Muscle of leg (tissue), 11 donors: Measurements from ENCODE around the gene SNTA1. TPM values are rescaled to one million over a fixed set of nuclear protein-coding genes. Genes with fewer than 3 reads are reported as not detected.

ENCODE experiments used
- DNase-seq: peaks from one replicate; pipeline ENCODE4 v3.0.0; 2013
- H3K27ac ChIP-seq: one replicate; pipeline ENCODE4 v1.5.1; 2013; ENCODE audit warnings: mild to moderate bottlenecking, low read length, control low read depth
- H3K27me3 ChIP-seq: one replicate; pipeline ENCODE4 v1.6.1; 2013; ENCODE audit warnings: low read length; ENCODE audit not compliant: control insufficient read depth, insufficient read depth
- H3K36me3 ChIP-seq: one replicate; pipeline ENCODE4 v1.6.1; 2013; ENCODE audit warnings: low read length; ENCODE audit not compliant: control insufficient read depth, insufficient read depth
- H3K4me1 ChIP-seq: one replicate; pipeline ENCODE4 v1.6.1; 2013; ENCODE audit warnings: low read length; ENCODE audit not compliant: control insufficient read depth, insufficient read depth
- H3K4me3 ChIP-seq: one replicate; pipeline ENCODE4 v1.5.1; 2013; ENCODE audit warnings: low read length, control low read depth
- H3K9me3 ChIP-seq: replicated peaks from 2 replicates; pipeline ENCODE4 v1.6.1; 2013; ENCODE audit warnings: low read depth, low read length; ENCODE audit not compliant: control insufficient read depth
- WGBS: methylation state at CpG from one replicate; pipeline ENCODE4 v1.1.5; 2013; ENCODE audit warnings: missing lambda C conversion rate; ENCODE audit not compliant: insufficient coverage; 5-methylcytosine and 5-hydroxymethylcytosine counted together
- polyA plus RNA-seq, 8 donors: library from polyadenylated mRNA; unstranded; fragments of 120-200 nt; gene quantifications; one replicate each; pipeline versions ENCODE4 v1.2.1 to v1.2.3, GENCODE V29; 2013; ENCODE audit warnings: inconsistent platforms in 1 of 8, low replicate concordance in 1 of 8; ENCODE audit not compliant: insufficient read length in 8 of 8, insufficient read depth in 1 of 8
- total RNA-seq: library from RNA; stranded (reverse); fragments of 120-200 nt; gene quantifications from one replicate; pipeline ENCODE4 v1.2.4, GENCODE V29; 2013

SNTA1 gene
- total and polyA plus RNA-seq, 9 donors = 20.9 to 42.4 (median 31.7) TPM

DNA sequence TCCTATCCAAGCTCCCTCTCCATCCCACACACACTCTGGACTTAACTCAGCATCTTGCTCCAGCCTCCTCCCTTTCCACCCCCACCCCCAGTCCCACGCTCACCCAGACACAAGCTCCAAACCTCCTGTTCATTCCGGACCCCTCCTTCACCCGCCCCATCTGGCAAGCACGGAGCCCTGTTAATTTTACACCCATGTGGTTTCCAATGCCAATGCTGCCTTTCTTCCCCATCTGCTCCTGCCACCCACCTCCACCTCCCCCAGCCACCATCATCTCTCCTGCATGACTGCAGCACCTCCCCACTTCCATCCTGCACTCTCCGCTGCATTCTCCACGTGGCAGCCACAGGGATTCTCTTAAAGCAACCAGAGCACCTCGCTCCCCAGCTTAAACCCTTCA lies 32.3 kb downstream of the SNTA1 start:
- WGBS = 70% methylated on average over 7 of the region's 7 CpGs
- Histone ChIP-seq H3K27me3 (no peaks in the 10 kb centered on the region), H3K36me3 (peaks cover 53% of the 10 kb centered on the region), H3K4me3 (no peak overlapping the region), H3K4me1 (no peaks in the 10 kb centered on the region), H3K9me3 (no peaks in the 10 kb centered on the region), H3K27ac (no peak overlapping the region)
- no peak for DNase-seq

DNA sequence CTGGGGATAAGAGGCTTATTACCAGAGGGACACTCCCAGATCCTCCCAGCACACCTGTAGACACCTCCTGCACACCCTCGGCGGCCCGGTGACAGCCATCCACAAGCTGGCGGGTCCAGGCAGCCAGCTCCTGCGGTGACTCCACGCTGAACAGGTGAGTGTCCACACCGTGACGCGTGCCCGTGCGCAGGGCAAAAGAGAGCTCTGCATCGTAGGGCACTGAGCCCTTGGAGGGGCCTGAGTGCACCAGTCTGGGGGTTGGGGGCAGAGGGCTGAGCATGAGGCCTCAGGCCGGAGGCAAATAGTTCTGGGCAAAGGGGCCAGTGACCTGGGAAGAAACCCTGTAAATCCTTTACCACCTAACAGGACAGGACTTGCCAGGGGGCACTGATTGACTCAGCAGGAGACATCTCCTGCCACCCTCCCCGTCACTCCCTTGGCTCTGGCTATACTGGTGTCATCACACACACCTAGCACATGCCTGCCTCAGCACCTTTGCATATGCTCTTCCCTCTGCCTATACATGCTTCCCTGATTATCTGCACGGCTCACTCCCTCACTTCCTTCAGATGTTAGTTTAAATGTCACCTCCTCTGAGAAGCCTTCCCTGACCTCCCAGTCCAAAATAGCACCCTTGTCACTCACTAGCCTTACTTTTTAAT lies 33.4 kb downstream of the SNTA1 start:
- H3K4me1 ChIP-seq = no peaks in the 10 kb centered on the region
- H3K4me3 ChIP-seq = no peak overlapping the region
- no peaks in the 10 kb centered on the region for H3K9me3 ChIP-seq
- H3K36me3 ChIP-seq = peaks cover 50% of the 10 kb centered on the region
- 92% methylated on average over 14 of the region's 15 CpGs for WGBS
- H3K27me3 ChIP-seq = no peaks in the 10 kb centered on the region
- DNase-seq = no peak
- H3K27ac ChIP-seq = no peak overlapping the region

DNA sequence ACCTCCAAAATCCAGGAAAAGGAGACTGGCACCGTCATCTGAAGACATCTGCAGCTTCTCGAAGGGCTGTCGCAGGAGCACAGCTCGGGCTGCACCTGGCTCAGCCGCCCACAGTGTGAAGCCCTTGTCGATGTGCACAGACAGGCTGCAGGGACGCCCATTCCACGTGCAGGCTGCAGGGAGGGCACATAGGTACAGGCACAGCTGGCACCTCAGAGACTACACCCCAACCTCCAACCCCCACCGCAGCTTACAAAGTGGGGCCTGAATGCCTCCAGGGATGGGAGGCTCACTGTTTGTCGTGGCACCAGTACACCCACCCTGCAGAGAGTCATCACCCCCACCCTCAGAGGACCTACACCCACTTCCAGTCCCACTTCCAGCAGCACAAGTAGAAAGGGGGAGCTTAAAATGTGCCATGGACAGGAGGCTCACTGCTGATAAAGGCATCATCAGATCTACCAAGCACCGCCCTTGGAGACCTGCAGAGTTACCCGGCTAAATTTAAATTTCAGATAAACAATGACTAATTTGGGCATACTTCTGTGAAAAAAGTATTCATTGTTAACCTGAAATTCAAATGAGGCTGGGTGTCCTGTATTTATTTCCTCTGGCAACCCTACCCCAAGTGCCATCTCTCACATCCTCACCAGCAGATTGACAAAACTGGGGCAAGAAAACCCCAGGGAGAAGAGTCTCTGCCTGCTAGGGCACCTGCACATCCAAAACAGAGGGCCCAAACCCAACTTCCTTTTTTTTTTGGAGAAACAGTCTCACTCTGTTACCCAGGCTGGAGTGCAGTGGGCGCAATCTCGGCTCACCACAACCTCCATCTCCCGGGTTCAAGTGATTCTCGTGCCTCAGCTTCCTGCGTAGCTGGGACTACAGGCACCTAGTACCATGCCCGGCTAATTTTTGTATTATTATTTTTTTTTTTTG lies 34.6 kb downstream of the SNTA1 start:
- 78% methylated on average over 9 of the region's 18 CpGs for WGBS
- H3K9me3 ChIP-seq = no peaks in the 10 kb centered on the region
- no peak for DNase-seq
- no peaks in the 10 kb centered on the region for H3K27me3 ChIP-seq
- no peaks in the 10 kb centered on the region for H3K4me1 ChIP-seq
- peaks cover 54% of the 10 kb centered on the region for H3K36me3 ChIP-seq
- no peak overlapping the region for H3K27ac ChIP-seq
- H3K4me3 ChIP-seq = no peak overlapping the region

DNA sequence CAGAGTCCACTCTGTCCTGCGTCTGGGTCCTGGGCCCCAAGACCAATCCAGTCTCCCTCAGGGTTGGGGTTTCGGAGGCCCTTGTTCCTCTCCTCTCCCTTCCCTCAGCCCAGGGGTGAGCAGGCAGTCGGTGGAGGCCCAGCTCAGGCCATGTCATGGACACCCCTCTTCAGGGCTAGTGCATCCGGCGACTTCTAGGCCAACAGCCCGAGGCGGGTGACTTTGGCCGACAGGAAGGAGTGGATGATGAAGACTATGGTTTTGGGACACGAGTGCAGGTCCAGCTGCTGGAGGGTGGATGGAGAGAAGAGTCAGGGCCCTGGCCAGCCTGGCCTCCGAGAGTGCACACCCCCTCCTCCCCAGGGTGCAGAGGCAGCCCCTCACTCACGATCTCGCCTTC lies 35.2 kb downstream of the SNTA1 start:
- Histone ChIP-seq H3K27me3 (no peaks in the 10 kb centered on the region), H3K4me1 (no peaks in the 10 kb centered on the region), H3K4me3 (no peak overlapping the region), H3K27ac (no peak overlapping the region), H3K36me3 (peaks cover 54% of the 10 kb centered on the region), H3K9me3 (no peaks in the 10 kb centered on the region)
- no peak for DNase-seq
- WGBS = 75% methylated on average over 4 of the region's 12 CpGs

DNA sequence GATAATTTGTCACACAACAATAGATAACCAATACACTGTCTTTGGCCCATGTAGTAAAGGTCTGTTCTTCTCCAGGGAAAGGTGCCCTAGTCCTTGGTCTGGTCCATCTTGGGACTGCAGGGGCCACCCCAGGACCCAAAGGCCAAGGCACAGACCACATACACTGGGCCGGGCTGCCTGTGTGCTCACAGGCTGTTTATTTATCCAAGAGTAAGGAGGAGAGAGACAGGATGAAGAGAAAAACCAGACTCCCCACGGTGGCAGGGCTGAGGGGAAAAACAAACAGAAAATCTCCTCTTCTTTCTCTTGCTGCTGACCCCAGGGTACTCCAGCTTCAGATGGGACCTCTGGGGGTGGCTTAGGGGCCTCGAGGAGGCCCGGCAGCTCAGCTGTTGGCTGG lies 35.8 kb downstream of the SNTA1 start:
- no peak for DNase-seq
- Histone ChIP-seq H3K27me3 (no peaks in the 10 kb centered on the region), H3K27ac (no peak overlapping the region), H3K9me3 (no peaks in the 10 kb centered on the region), H3K4me1 (no peaks in the 10 kb centered on the region), H3K4me3 (no peak overlapping the region), H3K36me3 (peaks cover 53% of the 10 kb centered on the region)
- WGBS = 42% methylated on average over 2 of the region's 4 CpGs

DNA sequence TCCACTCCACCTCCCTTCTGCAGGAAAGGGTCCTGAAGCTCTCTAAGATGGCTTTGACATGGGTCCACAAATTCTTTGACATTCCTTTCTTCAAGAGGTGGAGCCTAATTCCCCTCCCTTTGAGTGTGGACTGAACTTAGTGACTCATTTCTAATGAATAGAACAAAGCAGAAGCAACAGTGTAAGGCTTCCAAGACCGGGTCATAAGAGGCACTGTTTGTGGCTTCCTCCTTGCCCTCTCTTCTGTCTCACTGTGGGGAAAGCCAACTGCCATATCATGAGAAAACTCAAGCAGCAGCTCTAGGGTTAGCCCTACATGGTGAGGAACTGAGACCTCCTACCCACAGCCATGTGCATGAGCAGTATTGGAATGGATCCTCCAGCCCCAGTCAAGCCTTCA lies 36.3 kb downstream of the SNTA1 start:
- Histone ChIP-seq H3K9me3 (no peaks in the 10 kb centered on the region), H3K36me3 (peaks cover 48% of the 10 kb centered on the region), H3K27ac (no peak overlapping the region), H3K4me3 (no peak overlapping the region), H3K4me1 (peaks cover 2% of the 10 kb centered on the region), H3K27me3 (no peaks in the 10 kb centered on the region)
- WGBS = 67% methylated on average over 1 of the region's 1 CpG
- no peak for DNase-seq

DNA sequence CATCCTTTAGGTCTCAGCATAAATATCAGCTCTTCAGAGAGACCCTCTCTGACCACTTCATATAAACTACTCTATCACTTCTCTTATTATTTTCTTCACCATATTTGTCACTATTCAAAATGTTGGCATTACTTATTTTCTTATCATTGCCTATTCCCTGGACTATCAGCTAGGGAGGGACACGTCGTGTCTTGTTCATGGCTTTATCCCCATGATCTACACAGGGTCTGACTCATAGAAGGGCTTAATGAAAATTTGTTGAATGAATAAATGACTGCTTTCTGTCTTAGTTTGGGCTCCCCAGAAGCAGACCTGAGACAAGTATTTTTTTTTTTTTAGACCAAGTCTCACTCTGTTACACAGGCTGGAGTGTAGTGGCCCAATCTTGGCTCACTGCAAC lies 39.3 kb downstream of the SNTA1 start:
- H3K4me1 ChIP-seq = peaks cover 18% of the 10 kb centered on the region
- no CpG with 5 or more reads among the region's 2 CpGs for WGBS
- no peaks in the 10 kb centered on the region for H3K9me3 ChIP-seq
- no peak overlapping the region for H3K27ac ChIP-seq
- no peaks in the 10 kb centered on the region for H3K27me3 ChIP-seq
- H3K36me3 ChIP-seq = peaks cover 22% of the 10 kb centered on the region
- DNase-seq = no peak
- no peak overlapping the region for H3K4me3 ChIP-seq

DNA sequence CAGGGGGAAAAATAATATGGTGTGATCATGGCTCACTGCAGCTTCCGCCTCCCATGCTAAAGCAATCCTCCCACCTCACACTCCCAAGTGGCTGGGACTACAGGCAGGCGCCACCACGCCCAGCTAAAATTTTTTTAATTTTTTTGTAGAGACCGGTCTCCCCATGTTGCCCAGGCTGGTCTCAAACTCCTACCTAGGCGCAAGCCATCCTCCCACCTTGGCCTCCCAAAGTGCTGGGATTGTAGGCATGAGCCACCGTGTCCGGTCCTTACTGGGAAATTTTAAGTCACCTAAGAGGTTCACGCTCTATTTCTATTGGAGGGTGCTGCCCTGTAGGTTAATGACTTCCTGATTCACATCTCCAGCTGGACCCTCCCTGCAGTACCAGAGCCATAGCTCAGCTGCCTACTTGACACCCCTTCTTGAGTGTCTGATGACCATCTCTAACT lies 41.6 kb downstream of the SNTA1 start:
- Histone ChIP-seq H3K9me3 (no peaks in the 10 kb centered on the region), H3K27ac (no peak overlapping the region), H3K4me1 (peaks cover 18% of the 10 kb centered on the region), H3K4me3 (peak overlapping the region; percentile 87), H3K36me3 (peaks cover 8% of the 10 kb centered on the region), H3K27me3 (no peaks in the 10 kb centered on the region)
- WGBS = no CpG with 5 or more reads among the region's 8 CpGs
- DNase-seq = no peak

DNA sequence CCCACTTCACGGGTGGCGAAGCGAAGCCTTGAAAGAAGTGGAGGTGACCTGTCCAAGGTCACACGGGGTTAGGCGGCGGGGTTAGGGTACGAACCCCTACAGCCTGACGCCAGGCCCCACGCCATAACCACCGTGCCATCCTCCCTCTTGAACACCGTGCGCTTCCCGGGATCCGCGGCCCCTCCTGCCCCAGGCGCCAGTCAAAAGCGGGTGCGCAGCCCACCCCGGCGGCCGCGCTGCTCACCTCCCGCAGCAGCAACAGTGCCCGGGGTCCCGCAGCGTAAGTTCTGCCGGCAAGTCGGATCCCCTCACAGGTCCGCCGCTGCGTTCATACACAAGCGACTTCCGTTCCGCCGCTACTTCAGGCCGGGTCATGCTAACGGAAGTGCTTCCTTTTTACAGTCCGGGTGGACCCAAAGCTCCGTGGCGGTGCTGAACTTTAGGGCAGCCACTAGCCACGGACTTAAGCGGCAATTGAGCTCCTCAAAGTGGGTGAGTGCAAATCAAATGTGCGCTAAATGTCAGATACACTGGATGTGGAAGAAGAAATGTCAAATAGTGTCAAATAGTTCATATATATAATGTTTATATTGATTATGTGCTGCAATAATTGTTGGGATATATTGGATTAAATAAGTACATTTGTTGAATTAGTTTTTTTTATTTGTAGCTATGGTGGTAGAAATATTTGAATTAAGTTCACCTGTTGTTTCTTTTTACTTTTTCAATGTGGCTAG lies 42.2 kb downstream of the SNTA1 start, which contains the start of gene CDK5RAP1:
Gene CDK5RAP1 (minus strand): TSS at position 336 of the 737 bp plus-strand sequence. CDS start 4,455 bp downstream, outside the sequence.
- under 1% methylated on average over 38 of the region's 43 CpGs for WGBS
- Histone ChIP-seq H3K4me1 (peaks cover 18% of the 10 kb centered on the region), H3K9me3 (no peaks in the 10 kb centered on the region), H3K36me3 (peaks cover 14% of the 10 kb centered on the region), H3K4me3 (peak within 1 kb of the TSS; percentile 87), H3K27ac (peak within 1 kb of the TSS; percentile 47), H3K27me3 (no peaks in the 10 kb centered on the region)
- DNase-seq = peak; percentile 96

DNA sequence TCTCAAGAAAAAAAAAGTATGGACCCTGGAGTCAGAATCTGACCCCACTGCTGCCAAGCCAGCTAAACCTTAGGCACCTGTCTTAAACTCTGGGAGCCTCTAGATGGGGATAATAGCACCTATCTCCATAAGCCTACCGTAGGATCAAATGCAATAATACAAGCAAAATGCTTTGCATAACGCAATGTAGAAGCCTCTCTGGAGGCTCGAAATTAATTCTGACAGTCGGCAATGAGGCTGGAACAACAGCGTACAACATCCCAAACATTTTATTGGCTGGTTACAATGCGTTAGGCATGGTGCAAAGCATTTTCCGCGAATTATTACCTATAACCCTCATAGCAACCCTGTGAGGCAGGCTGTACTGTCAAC lies 42.8 kb downstream of the SNTA1 start:
- no peak for DNase-seq
- H3K36me3 ChIP-seq = peaks cover 14% of the 10 kb centered on the region
- H3K4me1 ChIP-seq = peaks cover 18% of the 10 kb centered on the region
- H3K9me3 ChIP-seq = no peaks in the 10 kb centered on the region
- peak overlapping the region; percentile 87 for H3K4me3 ChIP-seq
- H3K27me3 ChIP-seq = no peaks in the 10 kb centered on the region
- WGBS = no CpG with 5 or more reads among the region's 8 CpGs
- no peak overlapping the region for H3K27ac ChIP-seq
